NCI-H1930 (cell line): ENCODE results near the gene NBAS.

Source experiments
- DNase-seq, 2 experiments: peaks; one replicate each; lab custom pipeline; 2025; lab: John Stamatoyannopoulos, UW

Gene NBAS

DNA sequence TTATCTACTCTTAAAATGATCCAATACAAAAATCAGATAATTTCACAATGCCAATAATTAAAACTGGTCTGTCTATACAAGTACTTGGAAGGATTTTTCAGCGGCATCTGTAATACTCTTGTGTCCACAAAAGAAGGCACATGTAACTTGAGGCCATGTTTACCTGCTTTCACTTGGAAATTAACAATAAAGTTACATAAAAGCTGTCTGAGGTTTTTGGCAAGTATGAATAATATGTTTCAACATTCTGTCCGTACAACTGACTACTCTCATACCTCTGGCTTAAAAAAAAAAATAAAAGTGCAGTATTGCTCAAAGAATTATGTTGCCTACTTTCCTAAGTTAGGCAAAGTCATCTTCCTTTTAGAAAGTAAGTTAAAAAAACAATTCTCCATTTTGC, 253.6 kb downstream of the NBAS start:
- DNase-seq: no peak

DNA sequence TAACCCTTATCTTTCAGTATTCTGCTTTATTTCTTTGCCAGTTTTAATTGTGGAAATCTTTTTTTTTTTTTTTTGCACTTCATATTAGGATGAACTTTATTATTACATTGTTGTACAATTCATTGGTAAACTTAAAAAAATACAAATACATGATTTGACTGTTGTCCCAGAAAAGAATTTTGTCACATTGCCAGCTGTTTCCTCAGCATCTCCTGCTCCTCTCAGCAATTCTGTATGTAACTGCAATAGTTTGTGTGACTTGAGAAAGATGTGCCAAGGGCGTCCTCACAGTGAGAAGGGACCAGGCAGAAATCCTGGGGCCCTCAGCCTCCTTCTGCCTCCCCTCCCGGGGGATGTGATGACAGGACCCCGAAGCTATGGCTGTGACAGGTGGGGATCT, 254.4 kb downstream of the NBAS start:
- DNase-seq: no peak

DNA sequence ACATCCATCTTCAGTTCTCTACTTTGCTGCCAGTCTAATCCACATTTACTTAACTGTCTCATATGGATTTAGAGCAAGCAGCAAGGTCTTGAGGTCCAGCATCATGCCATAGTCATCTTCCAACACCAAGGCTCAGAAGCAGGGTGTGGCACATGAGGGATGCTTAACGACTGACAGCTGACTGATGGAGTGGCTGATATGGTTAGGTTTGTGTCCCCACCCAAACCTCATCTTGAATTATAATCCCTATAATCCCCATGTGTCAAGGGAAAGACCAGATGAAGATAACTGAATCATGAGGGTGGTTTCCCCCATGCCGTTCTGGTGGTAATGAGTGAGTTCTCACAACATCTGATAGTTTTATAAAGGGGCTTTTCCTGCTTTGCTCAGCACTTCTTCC, 257.3 kb downstream of the NBAS start:
- no peak for DNase-seq

DNA sequence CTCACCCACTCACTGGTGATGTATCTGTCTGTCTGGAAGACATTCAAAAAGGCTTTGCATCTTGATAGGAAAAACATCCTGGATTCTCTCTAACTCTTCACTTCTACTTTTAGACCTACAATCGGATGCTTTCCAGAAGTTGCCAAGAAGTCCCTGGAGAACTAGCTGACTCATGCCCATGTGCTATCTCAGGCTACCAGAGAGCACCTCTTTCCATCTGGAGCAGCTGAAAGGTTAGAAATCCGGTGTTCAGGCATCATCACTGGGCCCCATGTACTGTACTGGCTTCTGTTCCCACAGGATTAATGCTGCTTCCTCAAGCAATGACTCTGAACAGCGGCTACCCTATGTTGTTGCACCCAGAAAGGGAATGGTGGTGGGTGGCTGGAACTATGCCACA, 259.0 kb downstream of the NBAS start:
- no peak for DNase-seq

DNA sequence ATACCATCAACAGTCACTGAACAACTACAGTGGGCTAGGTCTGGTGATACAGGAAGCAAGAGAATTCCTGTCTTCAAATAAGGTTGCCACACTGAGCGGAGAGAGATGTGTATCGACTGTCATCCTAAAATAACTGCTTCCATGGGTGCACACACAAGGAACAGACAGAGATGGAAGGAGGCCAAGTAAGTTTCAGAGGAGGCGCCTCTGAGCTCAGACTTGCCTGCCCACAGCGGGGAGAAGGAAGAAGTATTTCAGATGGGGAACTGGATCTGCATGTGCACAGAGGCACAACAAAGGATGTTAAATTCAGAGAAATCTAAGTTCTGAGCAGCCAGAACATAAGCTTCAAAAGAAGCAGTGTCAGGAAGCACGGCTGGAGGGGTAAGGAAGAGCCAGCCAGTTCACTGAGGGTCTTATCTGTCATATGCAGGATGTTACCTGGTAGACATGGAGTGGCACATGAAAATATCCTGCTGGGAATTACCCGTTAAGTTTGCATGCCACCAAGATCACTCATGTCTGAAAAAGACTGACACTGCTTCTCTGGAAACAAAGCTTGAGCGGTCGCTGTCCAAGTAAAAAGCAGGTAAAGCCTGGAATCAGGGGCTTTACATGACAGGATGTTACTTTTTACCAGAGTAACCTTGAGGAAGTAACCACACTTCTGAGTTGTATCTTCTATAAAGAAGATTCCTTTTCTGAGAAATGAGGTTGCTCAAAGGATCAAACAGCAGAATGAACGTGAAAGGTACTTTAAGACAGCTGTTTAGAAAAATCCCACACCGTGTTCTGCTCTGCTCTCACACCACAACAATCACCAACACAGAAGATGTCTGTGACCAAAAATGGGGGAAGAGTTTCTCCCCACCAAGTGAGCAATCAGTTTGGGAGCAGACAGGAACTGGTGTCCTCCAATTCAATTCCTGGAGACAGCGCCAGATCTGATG, 260.2 kb downstream of the NBAS start:
- no peak for DNase-seq

DNA sequence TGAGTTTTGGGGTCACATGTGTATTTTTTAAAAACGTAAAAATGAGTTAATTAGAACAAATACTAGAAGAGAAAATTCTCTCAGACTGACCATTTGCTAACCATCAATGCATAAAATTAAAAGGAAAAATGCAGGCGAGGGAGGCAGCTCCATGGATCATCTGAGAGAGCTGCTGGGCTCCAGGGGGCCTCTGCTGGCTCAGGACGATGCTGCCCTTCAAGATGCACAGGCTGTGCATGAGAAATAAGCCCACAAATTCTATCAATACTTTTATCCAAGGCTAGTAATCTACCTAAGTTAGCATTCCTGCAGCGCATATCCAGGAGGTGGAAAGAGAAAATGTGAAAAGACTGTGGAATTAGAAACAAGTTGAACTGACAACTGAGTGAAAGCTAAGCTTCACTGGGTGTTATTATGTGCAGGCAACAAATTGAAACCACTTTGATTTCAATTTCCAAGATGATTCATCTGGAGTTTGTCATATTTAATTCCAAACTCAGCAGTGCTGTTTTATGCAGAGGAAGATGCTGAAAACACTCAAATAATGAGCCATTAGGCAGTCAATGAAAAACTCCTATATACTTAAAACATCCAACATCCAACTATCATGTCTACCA, 261.1 kb downstream of the NBAS start:
- DNase-seq: no peak

DNA sequence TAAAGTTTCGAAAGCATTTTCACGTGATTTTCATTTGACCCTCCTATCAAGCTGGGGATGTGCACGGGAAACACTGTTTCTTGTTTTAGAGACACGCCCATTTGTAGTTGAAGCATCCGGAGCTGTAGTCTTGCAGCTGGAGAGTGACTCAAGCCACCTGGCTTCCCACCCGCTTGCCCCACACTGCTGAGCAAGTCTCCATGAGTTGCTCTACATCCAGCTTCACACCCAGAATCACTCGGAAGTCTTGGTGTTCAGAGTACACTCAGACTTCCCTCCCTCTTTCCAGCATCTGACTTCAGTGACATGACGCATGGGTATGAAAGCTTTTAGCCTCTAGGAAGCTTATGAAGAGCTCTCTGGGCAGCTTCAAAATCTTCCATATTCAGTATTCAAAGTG, 262.4 kb downstream of the NBAS start:
- no peak for DNase-seq

GRCh38 chr2:15293262-15293937, 267.7 kb downstream of the NBAS start:
- no peak for DNase-seq

GRCh38 chr2:15287447-15288184, 273.5 kb downstream of the NBAS start:
- no peak for DNase-seq

DNA sequence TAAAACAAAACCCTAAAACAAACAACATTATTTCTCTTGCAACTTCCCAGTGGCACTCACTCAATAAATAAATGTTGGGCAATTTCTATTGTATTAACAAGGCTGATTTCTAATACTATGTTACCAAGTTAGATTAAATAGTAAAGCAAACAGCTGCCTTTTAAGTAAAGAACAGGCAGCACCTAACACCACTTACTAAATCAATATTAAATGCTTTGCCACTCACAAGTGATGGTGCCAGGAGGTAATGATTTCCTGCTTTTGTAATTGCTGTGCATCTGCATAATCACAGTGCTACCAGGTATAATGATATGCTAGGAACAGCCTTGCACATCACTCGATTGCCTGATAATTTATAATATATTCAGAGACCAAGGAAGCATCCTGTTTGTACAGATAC, 276.5 kb downstream of the NBAS start:
- DNase-seq: no peak

- no peak for DNase-seq
Measured at GRCh38 chr2:15281681-15282080, 279.5 kb downstream of the NBAS start.

DNA sequence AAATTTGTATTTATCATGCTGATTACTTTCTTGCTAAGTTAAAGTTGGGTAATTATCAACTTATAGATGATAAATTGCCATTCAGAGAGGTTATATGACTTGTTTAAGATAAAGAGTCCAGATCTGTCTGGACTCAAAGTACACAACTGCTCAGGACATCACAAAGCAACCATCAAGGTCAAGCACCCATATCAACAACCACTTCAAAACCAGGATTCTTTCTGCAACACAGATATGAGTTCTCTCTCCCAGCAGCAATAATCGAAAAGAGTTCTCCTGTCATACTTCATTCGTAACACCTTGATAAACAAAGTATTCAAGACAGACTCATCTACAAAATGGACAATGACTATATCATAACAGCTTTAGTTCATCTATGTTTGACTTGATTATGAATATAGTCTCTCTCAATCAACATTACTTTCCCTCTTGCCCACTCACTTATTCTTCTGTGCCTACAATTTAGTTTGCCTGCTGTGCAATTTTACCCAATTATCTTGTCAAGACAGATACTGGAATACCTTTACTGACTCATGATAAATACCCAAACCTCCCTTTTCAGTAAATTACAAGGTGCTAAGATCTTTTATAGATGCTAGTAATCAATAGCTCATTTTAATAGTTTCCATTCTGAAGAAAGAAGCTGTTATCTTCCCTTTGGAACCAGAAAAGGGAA, 281.8 kb downstream of the NBAS start:
- DNase-seq: no peak

DNA sequence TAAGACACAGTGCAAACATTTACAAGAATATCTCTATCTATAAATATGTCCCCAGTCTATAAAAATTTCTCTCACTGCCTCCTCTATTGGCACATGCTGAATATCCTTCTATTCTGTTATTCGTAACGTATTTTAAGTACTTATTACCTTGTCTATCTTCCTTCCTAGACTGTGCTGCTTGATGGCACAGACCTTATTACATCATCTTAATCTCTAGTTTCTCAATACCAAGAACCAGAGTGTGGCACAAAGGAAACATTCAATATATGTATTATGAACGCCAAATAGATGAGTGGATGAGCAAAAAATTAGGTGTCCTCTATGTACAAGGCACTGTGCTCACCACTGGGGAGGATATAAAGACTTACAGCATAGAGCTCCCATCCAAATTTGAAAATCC, 282.8 kb downstream of the NBAS start:
- DNase-seq: no peak

DNA sequence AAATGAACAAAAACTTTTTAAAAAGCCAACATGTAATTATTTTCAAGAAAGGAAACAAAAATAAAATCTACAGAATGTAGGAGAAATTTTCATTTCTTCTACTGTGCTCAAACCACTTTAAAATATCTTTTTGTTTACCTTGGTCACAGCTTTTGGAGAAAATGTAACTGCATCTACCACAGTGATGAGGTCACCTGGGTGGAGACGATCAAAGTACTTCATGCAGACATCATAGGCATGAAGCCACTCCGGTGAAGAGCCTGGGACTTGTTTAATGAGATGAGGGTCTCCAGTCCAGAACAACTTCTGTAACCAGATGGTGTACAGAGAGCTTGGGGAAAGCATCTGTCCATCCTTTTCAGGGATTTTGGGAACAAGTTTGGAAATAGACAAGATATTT, 285.8 kb downstream of the NBAS start:
- DNase-seq: no peak

GRCh38 chr2:15273452-15273851, 287.7 kb downstream of the NBAS start:
- no peak for DNase-seq

DNA sequence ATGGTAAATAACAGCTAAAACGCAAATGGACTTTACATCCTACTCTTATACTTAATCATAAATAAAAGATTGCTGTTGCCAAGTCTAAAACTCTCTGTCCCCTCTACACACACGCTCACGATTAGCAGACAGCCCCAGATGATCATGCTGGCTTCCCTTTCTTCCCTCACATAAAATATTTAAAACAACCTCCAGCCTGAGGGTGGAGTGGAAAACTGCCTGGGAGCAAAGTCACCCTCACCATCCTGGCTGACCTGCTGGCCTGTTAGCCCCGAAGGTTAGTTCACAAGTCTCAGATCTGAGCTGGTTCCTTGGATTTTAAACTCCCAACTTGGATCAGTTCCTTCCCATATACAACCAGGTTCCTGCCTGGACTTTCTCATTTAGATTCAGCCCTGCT, 288.2 kb downstream of the NBAS start:
- no peak for DNase-seq

DNA sequence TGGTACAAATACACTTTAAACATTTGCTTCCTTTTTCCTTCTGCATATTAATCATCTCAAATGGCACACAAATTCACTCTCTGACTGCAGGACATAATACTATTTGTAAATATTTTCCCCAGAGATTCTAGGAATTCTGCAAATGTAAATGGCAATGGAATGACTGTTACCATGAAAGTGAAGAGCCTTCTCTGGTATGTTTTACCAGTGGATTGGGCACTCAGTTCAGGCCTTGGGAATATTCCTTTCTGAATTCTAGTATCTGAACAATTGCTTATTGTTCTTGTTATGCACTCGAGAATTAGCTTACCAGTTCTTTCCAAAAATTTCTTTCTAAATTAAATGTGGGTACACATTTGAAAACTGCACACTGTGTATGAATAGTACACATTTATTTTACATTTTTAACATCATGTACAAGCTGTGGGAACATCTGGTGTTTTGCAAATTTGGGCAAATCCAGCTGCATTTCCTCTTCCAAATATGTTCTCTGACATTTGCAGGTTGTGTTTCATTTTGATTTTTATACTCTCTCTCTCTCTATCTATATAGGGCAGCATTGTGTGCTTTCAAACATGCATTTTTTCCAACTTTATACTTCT, 289.1 kb downstream of the NBAS start:
- no peak for DNase-seq

- no peak for DNase-seq
Measured at GRCh38 chr2:15271276-15271675, 289.9 kb downstream of the NBAS start.

- no peak for DNase-seq
Measured at GRCh38 chr2:15269043-15269442, 292.1 kb downstream of the NBAS start.

DNA sequence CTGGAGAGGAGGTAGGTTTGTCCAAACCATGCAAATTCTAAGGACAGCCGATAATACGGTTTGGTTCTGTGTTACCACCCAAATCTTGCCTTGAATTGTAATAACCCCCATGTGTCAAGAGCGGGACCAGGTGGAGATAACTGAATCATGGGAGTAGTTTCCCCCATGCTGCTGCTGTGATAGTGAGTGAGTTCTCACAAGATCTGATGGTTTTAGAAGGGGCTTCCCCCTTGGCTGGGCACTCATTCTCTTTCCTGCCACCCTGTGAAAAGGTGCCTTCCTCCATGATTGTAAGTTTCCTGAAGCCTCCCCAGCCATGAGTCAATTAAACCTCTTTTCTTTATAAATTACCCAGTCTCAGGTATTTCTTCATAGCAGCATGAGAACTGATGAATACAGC, 295.2 kb downstream of the NBAS start:
- DNase-seq: no peak

- DNase-seq: no peak
Measured at GRCh38 chr2:15263976-15264685, 297.0 kb downstream of the NBAS start.
